ENCODE data around the gene MLLT3. TPM values are rescaled to one million over a fixed set of nuclear protein-coding genes. Genes with fewer than 3 reads are reported as not detected.

MLLT3 gene
- total and polyA plus RNA-seq, 2 of the 8 experiments (the other 6 are each of a cell fraction or from before 2014, with no cell fraction given) = 5.9 to 9.6 TPM

DNA sequence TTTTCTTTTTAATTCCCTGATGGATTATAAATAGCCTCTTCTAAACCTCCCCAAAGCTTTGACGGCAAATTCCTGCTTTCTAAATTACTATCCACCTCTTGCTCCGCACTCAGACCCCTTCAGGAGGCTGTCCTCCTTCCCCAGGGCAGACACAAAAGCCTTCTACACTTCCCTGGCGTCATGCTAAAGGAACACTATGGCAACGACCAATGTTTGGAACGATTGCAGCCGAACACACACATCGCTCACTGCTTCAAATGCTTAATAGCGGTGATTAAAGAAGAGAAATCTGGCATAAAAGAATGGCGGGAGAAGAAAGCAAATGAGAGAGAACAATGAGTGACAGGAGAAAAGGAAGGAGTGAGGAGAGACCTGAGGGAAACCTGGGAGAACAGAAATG, 297.3 kb downstream of the MLLT3 start (continued):
- TF ChIP-seq CREB1 (IDR thresholded peaks at IDR 0.05) (no peak), CHD7 (IDR thresholded peaks at IDR 0.05; ENCODE audit: insufficient replicate concordance, low read length) (no peak), SP2 (IDR thresholded peaks at IDR 0.05; ENCODE audit: low read length) (no peak), MAFK (IDR thresholded peaks at IDR 0.05; ENCODE audit: low read depth, low read length) (no peak)
- TF ChIP-seq, protein P1, sequence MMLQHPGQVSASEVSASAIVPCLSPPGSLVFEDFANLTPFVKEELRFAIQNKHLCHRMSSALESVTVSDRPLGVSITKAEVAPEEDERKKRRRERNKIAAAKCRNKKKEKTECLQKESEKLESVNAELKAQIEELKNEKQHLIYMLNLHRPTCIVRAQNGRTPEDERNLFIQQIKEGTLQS (IDR thresholded peaks at IDR 0.05; ENCODE audit: insufficient read depth, low read depth, low read length) = no peak

Data from H1 (cell line).